ENCODE results near the gene HIP1R.
"Not testable (repeated sequence)": the region's sequence is repeated elsewhere in the genome, so short reads cannot be mapped to it uniquely, and the experiment has no call there.

The HIP1R gene

GRCh38 chr12:122894193-122895121 is 59.2 kb downstream of the HIP1R start:
- DNase-seq: no peak

DNA sequence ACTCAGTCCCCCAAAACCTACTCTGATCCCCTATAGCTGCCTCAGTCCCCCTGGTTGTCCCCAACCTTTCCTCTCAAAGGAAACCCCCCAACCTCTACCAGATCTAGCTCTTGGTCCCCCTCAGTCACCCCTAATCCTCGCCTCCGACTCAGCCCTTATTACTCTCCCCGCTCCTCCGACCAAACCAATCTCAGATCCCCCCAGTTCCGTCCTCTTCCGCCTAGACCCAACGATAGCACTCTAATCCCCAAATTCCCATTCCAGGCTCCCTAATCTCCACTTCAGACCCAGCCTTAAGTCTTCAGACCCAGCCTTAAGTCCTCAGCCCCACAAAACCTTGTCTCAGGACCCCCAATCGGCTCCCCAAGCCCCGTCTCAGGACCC is 60.1 kb downstream of the HIP1R start:
- no peak for DNase-seq

- DNase-seq: peak; percentile 95
These were observed 60.7 kb downstream of the HIP1R start, which contains the start of gene VPS37B for GRCh38 chr12:122895704-122896636. TSS of gene VPS37B (minus strand) at chr12:122896124. CDS start at chr12:122896062, 62 bp downstream.

GRCh38 chr12:122896662-122897061 is 61.4 kb downstream of the HIP1R start:
- DNase-seq: no peak

DNA sequence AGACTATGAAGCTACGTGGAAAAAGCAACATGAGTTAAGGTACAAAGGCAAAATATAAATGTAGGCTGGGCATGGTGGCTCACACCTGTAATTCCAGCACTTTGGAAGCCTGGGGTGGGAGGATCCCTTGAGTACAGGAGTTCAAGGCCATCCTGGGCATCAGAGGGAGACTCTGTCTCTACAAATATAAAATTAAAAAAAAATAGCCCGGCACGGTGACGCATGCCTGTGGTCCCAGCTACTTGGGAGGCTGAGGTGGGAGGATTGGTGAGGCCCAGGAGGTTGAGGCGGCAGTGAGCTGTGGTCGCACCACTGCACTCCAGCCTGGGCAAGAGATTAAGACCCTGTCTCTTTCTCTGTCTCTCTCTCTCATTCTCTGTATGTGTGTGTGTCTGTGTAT is 64.6 kb downstream of the HIP1R start:
- DNase-seq: no peak

GRCh38 chr12:122902854-122903692 is 67.8 kb downstream of the HIP1R start:
- DNase-seq: no peak

DNA sequence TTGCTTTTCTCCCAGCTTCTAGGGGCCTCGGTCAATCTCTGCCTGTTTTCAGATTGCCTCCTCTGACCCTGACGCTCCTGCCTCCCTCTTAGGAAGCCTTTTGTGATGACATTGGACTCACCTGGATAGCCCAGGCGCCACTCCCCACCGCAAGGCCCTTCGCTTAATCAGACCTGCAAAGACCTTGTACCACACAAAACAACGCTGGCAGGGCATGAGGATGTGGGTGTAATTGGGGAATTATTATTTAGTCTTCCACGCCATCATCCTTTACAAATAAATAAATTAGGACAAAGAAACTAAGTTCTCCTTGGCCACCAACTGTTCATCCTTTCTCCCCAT is 68.4 kb downstream of the HIP1R start:
- DNase-seq: no peak

DNA sequence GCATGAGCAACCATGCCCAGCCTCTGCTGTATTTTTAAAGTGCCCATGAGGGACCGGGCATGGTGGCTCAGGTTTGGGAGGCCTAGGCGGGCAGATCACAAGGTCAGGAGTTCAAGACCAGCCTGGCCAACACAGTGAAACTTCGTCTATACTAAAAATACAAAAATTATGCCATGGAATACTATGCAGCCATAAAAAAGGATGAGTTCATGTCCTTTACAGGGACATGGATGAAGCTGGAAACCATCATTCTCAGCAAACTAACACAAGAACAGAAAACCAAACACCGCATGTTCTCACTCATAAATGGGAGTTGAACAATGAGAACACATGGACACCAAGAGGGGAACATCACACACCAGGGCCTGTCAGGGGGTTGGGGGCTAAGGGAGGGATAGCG is 70.0 kb downstream of the HIP1R start:
- DNase-seq: not testable (repeated sequence)

DNA sequence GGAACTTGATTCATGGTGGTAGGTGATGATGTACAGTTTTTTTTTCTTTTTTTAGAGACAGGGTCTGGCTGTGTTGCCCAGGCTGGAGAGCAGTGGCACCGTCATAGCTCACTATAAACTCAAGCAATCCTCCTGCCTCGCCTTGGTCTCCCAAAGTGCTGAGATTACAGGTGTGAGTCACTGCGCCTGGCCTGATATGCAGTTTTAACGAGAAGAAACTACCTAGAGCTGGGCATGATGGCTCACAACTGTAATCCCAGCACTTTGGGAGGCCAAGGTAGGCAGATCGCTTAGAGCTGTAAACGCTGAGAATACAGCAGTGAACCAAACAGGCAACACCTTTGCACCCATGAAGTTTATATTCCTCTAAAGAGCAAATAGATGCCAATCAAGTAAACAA is 73.7 kb downstream of the HIP1R start:
- DNase-seq: no peak

DNA sequence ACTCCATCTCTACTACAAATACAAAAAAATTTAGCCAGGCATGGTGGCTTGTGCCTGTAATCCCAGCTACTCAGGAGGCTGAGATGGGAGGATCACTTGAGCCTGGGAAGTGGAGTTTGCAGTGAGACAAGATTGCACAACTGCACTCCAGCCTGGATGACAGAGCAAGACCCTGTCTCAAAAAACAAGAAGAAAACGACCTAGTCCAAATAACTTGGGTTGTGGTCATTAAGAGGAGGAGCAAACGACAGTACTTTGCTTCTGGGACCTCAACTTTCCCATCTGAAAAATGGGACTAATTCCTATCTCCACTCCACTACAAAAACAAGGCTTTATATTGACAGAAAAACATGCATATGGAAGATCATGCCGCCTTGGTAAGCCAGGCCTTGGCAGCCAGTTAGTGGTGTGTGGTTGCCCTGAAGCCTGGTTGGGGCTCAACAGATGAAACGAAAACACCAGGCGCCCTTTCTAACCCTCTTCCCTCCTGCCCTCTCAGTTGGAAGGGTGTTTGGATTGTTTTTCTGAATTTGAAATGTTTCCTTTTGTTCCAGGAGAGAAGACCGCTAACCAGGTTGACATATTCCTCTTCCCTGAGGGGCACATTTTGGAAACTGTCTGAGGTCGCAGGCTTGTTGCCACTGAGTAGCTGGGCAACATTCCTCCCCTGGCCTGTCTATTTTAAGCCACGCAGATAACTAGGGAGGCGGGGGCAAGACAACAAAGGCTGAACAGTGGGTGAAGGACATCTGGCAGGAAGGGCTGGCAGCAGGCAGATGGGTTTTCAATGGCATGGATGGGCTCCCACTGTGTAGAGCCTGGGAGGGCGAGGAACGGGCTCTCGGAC is 74.4 kb downstream of the HIP1R start:
- no peak for DNase-seq

Measured in activated T-cell treated with anti-CD3 and anti-CD28 coated beads, Interleukin-2, amount 50 U/mL, for 1 hour (primary cell).